ENCODE results near the gene EVA1B.

EVA1B gene

DNA sequence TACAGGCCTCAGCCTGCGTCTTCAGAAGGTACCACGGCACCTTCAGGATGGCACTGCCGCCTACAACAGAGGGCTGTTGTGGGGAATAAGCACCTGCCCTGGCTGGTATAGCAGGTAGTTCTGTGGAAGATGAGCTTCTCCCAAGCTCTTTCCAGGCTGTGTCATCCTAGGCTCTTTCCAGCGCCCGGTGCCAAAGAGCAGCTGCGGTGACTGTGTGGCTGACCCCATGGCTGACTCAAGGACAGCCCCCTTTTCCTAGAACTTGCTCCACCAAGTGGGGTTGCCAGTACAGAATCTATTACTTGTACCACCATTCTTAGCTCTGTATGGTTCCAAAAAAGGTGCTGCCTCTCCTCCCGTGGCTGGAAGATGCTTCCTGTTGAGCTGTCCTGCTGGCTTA lies 21.9 kb upstream of the EVA1B start:
- DNase-seq = no peak

DNA sequence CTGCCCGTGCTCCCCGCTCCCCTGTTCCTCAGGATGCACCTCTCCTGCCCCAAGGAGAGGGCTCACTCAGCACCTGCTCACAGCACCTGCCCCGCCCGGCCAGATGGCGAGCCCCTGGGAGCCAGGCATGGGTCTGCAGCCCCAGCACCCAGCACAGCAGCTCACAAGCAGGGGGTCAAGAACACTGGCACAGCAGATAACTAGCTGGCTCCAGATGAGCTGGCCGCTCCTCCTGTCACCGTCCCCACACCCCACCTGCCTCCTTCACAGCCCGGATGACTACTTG lies 20.9 kb upstream of the EVA1B start:
- no peak for DNase-seq

DNA sequence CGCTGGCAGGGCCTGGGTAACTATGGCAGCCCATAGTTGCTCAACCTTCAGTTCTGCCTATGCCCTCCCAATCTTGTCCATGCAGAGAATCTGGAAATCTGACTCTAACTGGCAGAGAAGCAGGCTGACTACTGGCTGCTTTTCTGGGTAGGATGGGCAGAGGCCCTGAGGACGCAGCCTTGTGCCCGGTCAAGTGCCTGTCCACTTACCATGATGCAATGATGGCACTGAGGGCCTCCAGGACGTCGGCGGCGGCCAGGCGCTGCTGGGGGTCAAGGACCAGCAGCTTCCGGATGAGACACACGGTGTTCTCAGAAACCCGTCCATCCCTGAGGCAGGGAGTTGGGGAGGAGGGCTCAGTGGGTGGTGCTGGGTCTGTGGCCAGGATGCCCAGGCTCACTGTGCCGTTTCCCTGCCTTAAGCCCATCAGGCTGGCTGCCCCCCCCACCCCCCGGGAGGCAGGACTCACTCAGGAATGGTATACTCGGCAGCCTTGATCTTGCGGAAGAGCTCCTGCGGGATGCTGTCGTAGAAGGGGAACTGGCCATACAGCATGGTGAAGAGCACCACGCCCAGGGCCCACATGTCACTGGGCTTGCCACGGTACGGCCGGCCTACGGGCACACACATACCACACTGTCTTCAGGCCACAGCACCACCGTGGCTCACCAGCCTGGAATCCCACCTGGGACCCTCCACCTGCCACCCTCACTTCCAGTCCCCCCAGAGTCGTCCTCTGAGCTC lies 20.4 kb upstream of the EVA1B start:
- no peak for DNase-seq

DNA sequence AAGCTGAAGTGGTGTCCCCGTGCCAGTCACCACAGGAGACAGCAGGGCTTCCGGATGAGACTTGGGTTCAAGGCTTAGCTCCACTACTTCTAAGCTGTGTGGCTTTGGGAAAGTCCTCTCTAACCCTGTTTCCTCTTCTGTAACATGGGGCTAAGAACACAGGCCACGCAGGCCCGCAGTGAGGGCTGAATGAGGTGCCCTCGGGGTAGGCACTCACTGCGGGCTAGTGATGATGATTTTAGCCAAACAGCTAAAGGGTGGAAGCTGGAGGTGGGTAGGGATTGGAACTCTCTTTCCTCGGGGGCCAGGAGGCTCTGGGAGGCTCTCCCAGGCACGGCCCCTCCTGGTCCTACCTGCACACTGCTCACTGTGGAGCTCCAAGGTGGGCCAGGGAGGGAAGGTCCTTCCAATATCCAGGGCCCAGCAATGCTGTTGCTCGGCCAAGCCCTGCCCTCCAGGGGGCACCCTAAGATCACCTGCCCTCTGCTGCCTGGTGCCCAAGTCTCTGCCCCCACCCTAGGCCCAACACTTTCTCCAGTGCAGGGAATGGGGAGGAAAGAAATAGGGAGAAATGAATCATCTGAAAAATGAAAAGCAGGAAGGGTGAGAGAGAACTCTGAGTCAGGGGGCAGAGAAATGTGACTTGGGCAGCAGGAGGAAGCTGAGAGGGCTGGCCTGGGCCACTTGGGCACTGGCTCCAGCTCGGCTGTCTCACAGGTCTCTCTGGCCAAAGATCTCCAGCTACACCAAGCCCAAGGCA lies 19.2 kb upstream of the EVA1B start:
- peak; percentile 58 for DNase-seq

DNA sequence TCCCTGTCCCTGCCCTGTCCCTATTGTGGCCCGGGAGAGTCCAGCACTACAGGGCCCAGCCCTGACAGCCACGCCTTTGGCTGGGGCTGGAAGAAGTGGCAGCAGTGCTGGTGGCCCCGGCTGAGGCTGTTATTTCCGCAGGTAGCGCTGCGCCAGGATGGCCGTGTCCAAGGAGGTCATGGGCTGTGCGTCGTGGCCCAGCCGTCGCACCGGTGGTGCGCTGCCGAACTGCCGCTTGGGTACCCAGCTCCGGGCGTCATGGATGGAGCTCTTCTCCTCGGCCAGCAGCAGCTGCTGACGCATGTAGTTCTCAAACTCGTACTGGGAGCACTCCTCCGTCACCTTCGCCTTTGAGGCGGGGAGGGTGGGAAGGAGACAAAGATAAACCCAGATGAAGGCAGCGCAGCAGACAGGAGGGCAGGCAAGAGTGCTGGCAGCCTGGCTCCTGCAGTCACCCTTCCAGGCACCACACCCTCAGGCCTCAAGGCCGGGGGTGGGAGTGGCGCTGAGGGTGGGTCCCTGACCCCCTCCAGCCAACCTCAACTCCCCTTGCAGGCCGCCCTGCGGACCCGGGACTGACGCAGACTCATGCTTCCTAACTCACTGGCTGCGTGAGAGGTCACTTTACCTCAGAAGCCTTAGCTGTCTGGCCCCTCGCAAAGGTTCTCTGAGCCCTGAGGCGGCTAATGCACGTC lies 18.3 kb upstream of the EVA1B start:
- no peak for DNase-seq

DNA sequence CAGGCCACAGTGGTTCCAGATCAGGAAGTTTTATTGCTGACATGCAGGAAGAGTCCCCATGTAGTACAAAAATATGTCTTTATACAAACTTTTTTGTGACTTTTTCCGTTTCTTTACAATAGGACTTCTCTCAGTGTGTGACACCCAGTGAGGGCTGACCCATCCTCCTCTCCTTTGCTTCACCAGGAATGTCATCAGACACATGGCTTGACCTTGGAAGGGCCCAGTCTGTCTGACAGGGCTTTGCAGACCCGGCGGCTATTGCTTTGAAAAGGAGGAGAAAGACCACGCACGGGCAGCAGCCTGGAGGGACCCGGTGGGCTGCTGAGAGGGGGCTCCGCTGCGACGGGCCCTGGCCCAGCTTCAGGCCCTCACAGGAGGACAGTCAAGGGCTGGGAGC lies 16.2 kb upstream of the EVA1B start:
- DNase-seq = no peak

DNA sequence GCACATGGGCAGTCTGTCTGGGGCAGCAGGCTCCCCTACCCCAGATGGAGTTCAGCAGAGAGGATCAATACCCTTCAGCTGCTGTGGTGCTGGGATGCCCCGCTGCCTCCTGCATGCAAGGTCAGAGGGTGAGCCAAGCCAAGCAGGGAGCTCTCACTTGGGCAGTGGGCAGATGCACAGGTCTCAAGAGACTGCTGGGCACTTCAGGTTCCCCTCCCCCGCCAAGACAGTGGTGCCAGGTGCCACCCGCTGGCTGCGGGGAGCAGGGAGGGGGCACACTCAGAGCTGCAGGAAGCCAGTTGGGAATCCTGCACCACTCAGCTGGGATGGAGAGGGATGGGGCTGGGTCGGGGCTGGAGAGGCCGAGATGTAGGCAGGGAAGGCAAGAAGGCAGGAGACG lies 15.8 kb upstream of the EVA1B start:
- no peak for DNase-seq

DNA sequence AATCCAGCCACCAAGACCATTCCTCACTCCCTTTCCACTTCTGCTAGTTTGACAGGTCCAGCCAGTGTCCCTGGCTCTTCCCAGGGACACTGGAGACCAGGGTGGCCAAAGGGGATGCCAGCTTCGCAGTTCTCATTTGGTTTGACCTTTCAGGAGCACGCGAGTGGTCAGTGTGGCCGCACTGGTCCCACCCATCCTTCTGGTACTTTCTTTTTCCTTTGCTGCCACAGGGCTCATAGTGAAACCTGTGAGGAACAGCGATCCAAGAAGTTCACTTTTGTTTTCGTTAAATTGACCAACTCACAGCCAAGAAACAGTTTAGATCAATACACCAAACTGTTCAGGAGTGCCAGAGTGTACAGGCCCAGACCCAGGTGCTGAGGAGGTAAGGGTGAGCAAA lies 14.4 kb upstream of the EVA1B start:
- DNase-seq = no peak

DNA sequence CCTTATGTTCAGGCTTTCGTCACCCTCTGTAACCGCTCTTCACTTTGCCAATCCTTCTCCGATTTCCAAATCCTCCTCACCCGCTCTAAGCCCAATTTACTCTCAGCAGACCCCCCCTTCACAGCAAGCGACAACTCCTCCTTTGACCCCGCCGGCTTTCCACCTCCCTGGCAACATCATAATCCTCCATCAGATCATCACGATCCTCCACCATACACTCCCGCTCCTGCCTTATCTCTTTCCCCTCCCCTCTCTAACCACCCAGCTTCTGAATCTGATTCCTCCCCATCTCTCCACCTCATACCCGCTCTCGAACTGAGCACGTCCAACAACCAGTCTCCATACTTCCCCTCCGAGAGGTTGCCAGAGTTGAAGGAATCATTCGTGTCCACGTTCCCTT lies 7.5 kb upstream of the EVA1B start:
- no peak for DNase-seq

DNA sequence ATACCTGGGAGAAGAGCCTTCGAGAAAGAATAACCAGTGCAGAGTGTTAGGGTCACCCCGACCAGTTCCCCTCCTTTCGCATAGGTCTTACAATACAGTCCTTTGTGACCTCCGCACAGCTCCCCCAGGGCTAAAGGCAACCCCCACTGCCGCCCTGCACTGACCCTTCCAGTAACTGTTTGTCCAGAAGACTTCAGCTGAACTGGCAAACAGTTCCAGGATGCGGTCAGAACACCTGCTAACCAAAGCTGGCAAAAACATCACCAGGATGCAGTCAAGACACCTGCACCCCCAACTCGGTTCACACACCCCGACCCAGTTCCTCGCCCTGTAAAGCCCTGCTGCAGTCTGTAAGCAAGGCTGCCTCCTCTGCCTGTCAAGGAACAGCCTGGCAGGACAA lies 6.4 kb upstream of the EVA1B start:
- DNase-seq = no peak

DNA sequence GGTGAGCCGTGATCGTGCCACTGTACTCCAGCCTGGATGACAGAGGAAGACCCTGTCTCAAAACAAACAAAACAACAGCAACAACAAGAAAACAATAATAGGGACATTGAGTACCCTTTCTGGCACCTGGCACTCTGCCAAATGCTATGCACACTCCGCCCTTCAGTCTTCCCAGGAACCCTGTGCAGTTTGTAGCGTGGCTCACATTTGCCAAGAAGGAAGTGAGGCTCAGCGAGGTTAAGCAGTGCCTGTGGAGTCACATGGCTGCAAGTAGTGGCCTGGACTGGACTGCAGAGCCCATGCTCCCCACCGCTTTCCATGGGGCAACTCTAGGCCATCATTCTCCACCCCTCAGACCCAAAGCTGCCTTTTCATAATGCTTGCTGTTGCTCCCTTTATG lies 5.3 kb upstream of the EVA1B start:
- no peak for DNase-seq

DNA sequence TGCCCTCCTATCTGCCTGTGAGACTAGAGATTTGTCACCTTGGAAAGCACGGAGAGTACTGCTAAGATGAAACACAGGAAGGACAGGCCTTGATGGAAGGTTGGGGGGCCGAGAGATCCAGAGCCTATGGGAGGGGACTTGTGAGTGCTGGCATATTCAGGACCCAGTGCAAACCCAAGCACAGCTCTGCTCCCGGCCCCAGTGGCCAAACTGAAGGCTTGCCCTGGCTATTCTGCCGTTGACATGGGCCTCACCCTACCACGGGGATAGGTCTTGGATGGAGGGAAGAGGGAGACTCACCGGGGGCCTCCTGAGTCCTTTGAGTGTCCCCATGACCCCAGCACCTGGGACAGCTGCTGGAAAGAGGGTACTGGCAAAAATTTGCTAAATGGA lies 4.6 kb upstream of the EVA1B start:
- DNase-seq = no peak

DNA sequence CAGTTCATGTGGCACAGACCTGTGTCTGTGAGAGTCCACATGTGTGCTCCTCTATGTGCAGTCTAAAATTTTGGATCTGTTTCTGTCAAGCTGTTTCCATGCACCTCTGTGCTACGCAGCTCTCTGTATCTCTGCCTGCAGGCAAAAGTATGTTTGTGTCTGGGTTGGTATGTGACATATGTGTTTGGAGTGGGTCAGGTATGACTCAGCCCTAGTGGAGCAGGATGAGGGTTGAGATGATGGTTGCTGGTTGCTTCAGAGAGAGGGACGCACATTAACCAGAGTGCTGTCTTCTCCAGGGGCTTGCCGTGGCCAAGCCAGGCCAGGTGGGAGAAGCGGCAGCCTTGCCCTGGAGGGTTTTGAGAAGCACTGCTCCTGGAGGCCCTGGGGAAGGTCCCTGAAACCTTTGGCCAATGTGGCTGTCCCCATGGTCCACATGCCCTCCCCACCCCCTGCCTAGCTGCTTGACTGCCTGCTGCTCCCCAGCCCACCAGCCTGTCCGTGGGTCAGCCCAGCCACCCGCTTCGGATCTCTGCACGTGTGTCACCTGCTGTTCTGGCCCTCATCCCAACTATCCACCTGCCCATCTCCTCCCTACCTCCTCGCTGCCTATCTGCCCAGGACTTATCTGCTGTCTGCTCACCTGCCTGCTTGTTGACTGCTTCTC lies 4.1 kb upstream of the EVA1B start:
- no peak for DNase-seq

DNA sequence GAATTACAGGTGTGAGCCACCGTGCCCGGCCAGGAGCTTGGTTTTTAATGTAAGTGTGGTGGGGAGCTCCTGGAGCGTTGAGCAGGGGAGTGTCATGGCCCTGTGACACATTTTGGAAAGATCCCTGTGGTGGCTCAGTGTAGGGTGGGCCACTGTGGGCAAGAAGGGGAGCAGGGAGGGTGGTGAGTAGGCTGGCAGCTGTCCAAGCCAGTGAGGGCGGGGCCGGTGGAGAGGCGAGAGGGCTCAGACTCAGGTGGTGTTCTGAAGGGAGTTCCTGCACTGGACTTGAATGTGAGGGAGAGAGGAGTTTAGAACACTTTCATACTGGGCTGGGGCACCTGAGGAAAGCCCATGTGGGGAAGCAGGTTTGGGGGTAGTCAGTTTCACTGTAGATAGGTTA lies 3.1 kb upstream of the EVA1B start:
- DNase-seq = no peak

DNA sequence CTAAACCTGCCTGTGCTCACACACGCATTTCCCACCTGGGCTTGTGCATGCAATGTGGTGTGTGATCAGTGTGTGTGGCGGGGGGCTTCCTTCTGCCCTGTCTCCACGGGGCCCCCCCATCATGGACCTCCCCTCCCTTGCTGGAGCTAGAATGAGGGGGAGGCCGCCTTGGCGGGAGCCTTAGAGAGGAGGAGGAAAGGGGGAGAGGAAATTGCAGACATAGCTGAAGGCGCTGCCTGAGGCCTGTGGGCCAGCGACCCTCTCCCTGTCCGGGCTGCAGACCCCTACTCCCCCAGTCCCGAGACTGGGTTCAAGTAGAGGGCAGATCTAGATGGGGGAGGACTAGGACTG lies 883 bp upstream of the EVA1B start:
- DNase-seq = no peak

DNA sequence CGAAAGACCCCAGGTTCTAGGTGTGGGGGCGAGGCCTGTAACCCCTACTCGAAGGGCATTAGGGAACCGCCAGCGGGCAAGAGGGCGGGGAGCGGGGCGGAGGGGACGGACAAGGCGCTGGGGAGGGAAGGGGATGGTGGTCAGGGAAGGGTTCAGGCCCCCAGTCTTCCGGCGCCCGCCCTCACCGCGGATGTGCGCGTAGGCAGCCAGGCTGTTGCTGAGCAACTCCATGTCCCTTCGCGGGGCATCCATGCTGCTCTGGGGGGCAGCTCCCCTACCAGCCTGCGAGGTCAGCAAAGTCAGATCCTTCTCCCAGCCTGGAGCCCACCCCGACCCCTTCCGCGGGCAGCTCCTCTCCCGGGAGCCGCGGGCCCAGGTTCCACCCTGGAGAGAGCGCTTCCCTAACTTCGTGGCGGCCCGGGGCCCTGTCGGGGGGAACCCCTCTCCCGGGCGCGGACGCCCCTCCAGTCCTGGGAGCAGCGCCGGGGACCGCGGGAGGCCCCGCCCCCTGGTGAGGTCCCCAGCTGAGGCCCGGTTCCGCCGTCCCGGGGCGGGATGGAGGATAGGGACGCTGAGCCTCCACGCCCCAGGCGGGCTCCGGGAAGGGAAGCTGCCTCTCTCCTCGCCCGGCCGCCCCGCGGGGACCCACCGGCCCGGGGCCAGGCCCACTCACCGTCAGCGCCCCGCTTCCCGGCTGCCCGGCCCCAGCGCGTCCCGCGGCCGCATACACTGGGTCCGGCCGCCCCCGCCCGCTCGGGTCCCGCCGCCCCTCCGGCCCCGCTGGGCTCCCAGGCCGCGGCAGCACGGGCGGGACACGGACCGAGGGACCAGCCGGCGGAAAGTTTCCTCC lies 434 bp downstream of the EVA1B start:
- peak; percentile 23 for DNase-seq

DNA sequence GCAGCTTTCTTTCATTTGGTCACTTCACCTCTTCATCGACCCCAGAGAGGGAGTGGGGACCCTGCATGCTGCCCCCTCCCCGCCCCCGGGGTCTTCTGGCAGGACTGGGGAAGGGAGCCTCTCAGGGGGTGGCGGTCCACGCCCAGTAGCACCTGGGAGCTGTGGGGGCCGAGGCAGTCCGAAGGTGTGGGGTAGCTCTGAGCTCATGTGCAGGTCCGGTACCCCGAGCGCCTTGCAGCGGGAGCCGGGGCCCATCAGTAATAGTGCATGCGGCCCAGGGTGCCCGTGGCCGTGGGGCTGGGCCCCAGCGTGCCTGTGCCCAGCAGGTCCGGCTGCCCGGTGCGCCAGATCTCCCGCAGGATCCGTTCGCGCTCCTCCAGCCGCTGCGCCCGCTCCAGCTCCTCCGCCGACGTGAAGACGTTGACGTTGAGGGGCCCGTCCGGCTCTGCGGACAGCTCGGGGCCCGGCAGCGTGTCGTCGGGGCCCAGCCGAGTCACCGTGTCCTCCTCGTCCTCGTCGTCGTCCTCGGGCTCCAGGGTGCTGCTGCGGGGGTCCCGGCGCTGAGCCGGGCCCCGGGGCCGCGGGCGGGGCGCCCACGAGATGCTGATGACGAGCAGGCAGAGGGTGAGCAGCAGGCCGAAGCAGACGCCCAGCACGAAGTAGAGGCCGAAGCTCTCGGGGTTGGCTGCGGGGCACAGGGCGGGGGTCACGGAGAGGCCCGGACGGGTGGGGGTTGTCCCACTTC lies 1.2 kb downstream of the EVA1B start:
- no peak for DNase-seq

DNA sequence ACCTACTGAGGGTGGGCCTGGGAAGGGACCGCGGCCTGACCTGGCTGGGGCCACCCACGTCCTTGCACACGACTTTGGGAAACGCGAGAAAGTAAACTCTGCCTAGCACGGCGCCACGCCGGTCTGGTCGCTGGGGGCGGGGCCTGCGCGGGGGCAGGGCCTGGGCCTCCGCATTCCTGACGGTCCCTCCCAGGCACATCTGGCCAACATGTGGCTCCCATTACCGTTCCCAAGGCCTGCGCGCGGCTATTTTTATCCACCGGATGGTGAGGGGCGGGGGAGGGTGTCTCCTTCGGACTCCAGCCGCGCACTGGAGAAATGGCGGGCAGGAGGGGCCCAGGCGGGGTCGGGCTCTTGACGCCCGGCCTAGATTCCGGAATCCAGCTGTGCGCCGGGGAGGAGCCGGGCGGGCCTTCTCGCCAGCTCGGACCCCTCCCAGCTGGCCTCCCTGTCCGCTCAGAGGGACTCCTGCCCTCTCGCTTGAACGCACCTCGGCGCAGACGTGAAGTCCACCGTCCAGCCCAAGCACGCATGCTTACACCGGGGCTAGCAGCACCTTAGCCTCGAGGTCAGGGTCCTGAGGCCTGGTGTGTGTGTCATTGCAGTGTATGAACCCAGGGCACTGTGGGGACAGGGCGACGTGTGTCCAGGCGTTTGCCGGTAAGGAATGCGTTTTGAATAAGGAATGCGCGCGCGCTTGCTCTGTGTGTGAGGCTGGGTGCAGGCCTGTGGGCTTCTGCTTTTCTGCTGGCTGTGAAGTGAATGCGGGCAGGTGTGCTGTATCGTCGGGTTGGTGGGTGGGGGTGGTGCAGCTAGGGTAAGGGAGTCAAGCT lies 2.1 kb downstream of the EVA1B start:
- no peak for DNase-seq

DNA sequence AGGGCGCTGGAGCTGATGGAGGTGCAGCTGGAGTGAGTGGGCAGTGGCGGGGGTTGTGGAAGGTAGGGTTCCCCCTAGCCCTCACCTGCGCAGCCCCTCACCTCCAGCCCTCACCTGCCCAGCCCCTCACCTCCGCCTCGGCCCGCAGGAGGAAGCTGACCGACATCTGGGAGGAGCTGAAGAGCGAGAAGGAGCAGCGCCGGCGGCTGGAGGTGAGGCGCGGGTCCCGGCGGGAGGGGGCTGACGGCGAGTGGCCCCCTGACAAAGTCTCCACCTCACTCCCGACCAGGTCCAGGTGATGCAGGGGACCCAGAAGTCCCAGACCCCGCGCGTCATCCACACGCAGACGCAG lies 2.7 kb downstream of the EVA1B start:
- DNase-seq = no peak

DNA sequence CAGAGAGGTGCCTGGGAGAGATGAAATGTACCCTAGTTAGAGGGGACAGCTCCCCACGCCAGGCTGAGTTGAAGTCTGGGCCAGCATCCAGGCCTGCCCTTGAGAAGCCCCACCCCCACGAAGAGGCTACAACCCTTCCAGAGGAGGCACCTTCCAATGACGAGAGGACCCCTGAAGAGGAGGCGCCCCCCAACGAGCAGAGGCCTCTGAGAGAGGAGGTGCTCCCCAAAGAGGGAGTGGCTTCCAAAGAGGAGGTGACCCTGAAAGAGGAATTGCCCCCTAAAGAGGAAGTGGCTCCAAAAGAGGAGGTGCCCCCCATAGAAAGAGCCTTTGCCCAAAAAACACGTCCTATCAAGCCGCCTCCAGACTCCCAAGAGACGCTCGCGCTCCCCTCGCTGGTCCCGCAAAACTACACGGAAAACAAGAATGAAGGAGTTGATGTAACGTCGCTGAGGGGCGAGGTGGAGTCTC lies 3.1 kb downstream of the EVA1B start:
- DNase-seq = no peak

DNA sequence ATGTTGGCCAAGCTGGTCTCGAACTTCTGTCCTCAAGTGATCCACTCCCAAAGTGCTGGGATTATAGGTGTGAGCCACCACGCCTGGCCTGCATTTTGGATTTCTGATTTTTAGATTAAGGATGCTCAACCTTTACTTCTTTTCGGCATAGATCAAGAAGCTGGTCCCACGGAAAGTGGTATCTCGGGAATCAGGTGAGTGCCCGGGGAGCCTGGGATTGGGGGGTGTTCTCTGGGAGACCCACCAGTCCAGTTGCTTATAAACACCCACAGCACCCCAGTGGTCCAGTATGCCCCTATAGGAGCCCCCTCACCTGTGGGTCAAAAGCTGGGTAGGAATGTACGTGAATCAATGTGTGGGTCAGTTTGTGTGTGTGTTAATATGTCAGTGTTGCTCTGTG lies 14.0 kb downstream of the EVA1B start:
- no peak for DNase-seq
